Measurements from ENCODE around the gene TRPM3.

DNA sequence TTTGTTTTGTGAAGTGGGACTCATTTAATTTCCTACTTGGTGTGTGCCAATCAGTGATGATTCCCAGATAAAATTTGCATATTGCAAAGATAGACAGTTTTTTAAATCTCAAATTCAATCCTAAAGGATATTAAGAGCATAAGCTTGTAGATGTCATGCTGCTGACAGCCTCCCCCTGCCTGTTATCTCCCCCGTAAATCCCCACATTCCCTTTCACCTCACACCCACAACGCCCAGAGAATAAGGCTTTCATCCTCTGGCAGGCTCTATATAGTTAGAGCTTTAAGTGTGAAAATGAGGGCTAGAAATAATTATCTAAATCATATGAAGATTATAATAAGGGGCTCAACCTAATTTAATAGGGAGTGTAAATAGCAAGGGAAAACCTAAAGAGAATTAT lies 265.0 kb downstream of the TRPM3 start:
- TF ChIP-seq, protein P1, sequence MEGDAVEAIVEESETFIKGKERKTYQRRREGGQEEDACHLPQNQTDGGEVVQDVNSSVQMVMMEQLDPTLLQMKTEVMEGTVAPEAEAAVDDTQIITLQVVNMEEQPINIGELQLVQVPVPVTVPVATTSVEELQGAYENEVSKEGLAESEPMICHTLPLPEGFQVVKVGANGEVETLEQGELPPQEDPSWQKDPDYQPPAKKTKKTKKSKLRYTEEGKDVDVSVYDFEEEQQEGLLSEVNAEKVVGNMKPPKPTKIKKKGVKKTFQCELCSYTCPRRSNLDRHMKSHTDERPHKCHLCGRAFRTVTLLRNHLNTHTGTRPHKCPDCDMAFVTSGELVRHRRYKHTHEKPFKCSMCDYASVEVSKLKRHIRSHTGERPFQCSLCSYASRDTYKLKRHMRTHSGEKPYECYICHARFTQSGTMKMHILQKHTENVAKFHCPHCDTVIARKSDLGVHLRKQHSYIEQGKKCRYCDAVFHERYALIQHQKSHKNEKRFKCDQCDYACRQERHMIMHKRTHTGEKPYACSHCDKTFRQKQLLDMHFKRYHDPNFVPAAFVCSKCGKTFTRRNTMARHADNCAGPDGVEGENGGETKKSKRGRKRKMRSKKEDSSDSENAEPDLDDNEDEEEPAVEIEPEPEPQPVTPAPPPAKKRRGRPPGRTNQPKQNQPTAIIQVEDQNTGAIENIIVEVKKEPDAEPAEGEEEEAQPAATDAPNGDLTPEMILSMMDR (IDR thresholded peaks at IDR 0.05 in 8 of 11, conservative IDR thresholded peaks at IDR 0.05 in 3 of 11): no peak
- TF ChIP-seq POLR2A (IDR thresholded peaks at IDR 0.05): no peak

All from spleen (tissue), 7 donors.